Measurements from ENCODE around the gene NHERF2.
"Not testable (repeated sequence)": the region's sequence is repeated elsewhere in the genome, so short reads cannot be mapped to it uniquely, and the experiment has no call there.

Gene NHERF2

GRCh38 chr16:2028620-2029220 lies 2.0 kb downstream of the NHERF2 start:
- DNase-seq, result no peak

DNA sequence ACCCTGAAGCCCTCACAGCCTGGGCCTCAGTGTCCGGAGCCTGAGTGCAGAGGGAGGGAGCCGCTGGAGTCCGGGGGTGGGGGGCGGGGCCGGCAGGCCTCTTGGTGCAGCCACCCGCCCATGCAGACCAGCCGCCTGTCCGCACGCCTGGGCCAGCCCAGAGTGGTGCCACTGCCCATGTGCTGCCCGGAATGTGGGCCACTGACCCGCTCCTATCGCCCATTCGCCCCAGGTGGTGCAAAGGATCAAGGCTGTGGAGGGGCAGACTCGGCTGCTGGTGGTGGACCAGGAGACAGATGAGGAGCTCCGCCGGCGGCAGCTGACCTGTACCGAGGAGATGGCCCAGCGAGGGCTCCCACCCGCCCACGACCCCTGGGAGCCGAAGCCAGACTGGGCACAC lies 2.6 kb downstream of the NHERF2 start:
- no peak for DNase-seq

- DNase-seq, result no peak
Observed at GRCh38 chr16:2030036-2030435, 3.3 kb downstream of the NHERF2 start.

DNA sequence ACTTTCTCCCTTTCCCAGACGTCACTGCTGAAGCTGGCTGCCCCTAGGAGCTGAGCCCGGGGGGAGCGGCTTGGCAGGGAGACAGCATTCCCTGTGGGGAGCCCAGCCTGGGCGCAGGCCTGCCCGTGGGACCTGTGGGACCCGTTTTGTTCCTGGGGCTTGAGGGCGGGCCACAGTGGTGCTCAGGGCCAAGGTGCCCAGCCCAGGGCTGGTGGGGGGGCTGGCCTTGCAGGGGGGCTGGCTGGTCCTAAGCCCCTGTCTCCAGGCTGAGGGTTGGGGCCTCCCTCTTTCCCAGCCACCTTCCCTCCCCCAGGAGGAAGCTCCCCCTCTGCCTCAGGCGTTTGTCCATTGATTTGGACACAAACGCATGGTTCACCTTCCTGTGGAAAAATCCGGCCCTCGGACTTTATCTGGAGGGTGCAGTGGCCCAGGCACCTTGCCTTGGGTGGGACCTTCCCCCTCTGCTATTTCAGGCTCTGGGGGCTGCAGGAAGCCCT lies 4.4 kb downstream of the NHERF2 start:
- DNase-seq, result no peak

DNA sequence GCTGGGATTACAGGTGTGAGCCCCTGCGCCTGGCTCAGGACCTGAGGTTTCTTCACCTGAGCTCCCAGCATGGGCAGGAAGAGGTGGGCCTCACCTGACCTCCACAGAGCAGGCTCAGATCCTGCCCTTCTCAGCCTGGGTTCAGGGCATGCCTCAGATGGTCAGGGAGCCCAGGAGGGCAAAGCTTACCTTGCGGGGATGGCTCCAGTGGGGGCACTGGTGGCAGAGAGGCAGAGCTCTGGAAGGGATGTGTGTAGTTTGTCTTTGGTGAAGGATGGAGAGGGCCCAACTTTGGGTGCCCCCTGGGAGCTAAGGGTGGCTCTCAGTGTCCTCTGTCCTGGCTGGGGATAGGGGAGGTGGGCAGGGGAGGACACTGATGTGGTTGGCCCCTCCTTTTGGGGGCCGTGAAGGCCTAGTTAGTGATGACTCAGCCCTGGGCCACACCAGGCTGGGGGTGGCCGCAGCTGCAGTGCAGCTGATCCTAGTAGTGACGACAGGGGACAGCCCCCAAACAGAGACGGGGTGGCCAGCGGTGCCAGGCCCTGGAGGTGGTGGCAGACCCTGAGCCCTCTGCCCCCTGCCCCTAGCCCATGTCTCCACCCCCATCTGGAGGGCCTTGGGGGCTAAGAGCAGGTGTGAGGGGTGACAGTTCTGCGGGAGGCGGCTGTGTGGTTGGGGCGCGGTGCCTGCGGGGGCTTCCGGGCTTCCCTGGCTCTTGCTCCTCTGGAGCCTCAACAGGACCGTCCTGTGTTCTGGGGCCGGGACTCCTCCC lies 5.8 kb downstream of the NHERF2 start:
- DNase-seq, result no peak

DNA sequence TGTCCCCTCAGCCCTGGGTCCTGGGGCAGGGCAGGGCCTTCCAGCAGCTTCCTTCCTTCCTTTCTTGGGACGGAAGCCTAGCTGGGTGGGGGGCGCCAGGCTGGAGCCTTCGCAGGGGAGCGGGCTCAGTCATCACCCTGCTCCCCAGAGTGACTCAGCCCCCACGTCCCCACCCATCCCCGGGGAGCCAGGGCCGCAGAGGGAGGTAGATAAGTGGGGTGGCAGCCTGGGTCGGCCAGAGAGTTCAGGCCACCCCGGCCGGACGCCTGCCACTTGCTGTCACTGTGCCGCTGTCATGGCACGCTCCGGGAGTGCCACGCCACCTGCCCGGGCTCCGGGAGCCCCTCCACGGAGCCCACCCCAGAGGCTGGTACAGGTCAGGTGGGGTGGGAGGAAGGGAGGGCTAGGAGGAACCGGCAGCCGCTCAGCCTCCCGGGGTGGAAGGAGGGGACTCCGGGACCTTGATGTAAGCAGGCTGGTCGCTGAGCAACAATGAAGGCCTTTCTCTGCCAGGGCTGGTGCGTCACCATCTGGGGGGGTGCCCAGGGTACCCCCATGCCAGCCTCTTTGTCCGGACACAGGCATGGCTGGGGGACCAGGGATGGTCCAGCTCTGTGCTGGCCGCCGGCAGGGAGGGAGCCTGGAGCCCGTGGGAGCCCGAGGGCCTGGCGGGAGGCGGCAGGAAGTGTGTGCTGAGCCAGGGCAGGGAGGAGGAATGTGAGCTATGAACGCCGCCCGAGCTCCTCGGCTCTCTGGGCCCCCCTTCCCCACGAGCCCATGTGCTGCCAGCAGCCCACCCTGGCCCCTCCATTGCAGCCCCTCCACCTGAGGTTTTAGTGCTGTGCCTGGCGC lies 6.6 kb downstream of the NHERF2 start:
- DNase-seq, result no peak

DNA sequence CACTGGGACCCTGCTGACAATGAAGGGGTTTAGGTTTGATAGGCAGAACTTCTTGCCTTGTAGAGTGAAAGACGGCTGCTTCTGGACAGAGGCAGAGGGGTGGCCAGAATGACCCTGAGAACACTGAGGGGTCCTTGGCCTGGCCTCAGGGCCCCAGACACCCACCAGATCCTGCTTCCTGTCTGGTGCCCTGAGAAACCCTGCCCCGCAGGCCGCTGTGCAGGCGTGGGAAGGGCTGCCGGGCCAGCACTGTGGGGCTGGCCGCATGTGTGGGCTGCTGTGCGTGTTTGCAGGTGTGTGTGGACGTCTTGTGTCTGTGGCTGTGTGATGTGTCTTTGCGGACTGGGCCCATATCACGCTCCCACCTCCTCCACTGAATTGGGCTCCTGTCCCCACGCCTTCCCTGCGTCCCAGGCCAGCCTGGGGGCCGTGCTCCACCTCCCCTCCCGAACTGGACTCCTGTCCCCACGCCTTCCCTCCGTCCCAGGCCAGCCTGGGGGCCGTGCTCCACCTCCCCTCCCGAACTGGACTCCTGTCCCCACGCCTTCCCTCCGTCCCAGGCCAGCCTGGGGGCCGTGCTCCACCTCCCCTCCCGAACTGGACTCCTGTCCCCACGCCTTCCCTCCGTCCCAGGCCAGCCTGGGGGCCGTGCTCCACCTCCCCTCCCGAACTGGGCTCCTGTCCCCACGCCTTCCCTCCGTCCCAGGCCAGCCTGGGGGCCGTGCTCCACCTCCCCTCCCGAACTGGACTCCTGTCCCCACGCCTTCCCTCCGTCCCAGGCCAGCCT lies 7.4 kb downstream of the NHERF2 start:
- DNase-seq, result not testable (repeated sequence)

GRCh38 chr16:2034696-2035430 lies 8.2 kb downstream of the NHERF2 start:
- DNase-seq, result no peak

GRCh38 chr16:2035431-2036199 lies 8.9 kb downstream of the NHERF2 start:
- no peak for DNase-seq

- no peak for DNase-seq
Observed at GRCh38 chr16:2036200-2036966, 9.7 kb downstream of the NHERF2 start.

- no peak for DNase-seq
Observed at GRCh38 chr16:2037115-2037514, 10.4 kb downstream of the NHERF2 start.

DNA sequence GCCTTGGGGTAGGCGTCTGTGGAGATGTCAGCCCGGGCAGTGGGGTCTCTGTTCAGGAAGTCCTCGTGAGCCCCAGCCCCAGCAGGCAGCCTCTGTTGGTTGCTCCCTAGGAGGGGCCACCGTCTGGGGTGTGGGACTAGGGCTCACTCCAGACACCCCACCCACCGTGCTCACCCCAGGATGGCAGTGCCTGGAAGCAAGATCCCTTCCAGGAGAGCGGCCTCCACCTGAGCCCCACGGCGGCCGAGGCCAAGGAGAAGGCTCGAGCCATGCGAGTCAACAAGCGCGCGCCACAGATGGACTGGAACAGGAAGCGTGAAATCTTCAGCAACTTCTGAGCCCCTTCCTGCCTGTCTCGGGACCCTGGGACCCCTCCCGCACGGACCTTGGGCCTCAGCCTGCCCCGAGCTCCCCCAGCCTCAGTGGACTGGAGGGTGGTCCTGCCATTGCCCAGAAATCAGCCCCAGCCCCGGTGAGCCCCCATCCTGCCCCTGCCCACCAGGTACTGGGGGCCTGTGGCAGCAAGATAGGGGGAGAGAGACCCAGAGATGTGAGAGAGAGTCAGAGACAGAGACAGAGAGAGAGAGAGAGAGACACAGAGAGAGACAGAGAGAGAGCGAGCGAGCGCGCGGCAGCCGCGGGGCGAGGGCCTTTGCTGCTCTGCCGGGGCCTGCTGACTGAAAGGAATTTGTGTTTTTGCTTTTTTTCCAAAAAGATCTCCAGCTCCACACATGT lies 11.1 kb downstream of the NHERF2 start:
- no peak for DNase-seq

DNA sequence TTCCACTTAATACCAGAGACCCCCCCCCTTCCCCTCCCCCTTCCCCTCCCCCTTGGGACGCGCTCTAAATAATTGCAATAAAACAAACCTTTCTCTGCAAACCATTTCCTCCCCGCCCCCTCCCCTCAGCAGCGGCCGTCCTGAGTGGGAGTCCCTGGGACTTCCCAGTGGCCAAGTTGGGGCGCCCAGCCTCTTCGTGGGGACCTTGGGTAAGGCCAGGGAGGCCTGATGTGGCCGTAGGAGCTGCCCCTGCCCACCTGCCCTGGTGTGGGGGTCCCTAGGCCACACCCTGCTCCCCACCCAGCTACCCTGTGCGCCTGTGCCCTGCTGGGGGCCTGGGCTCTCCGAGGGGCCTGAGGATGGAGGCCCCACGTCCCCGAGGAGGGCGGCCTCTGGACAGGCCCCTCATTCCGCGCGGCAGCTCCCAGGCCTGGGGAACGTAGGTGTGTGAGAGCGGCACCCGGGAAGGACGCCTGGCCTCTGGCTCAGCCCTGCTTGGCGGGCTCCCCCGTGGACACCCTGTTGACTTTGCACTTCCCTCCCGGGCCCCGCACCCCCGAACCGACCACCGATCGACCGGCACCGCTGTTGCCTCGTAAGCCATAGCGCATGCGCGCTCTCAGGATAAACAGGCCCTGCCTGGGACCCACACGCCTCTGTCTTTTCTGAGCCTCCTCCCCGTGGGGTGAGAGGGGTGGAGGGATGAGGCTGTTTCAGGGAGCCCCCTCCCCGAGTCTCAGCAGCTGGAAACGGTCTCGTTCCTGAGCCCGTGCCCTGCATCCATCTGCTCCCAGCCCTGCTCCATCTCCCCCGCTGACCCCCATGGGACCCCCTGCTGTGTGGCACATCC lies 11.9 kb downstream of the NHERF2 start:
- DNase-seq, result no peak

- DNase-seq, result no peak
Observed at GRCh38 chr16:2039274-2040031, 12.8 kb downstream of the NHERF2 start.

DNA sequence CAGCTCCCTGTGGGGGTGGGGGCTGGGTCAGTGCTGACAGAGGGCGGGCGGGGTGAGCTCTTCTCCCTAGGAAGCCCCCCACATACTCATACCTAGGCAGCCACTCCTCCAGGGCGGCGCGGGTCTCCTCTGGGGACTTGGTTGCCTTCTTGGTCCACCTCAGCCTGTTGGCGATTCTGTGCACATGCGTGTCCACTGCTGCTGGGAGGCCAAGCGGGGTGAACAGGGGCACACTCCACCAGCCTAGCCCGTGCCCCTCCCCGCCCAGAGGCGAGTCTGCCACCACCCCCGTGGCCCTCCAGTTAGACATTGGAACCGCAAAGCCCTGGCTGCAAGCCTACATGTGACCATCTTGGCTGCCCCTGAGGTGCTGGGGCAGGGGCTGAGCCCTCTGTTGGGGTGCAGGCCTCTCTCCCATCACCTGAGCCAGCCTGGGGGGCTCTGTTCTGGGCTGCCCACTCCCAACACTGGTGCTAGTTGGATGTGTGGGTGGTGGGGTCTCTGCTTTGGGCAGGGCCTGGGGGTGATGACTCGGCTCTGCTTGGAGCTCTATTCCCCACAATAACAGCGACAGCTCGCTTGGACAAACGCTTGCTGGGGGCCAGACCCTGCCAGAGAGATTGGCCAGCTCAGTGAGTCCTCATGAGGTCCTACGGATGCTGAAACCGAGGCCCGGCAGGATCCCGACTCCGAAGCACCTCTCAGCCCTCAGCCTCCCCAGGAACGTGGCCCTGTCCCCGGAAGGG lies 13.5 kb downstream of the NHERF2 start:
- DNase-seq, result no peak

GRCh38 chr16:2040787-2041522 lies 14.3 kb downstream of the NHERF2 start:
- no peak for DNase-seq
